BE2C (cell line): Measurements from ENCODE around the gene FOXD1.
A peak's percentile ranks its signal among the peaks of the same experiment; 100 is the strongest.

Experiments
- DNase-seq: peaks from one replicate; pipeline ENCODE4 v3.0.0-alpha.2; 2020
- H3K27me3 ChIP-seq: fragments of 250-450 bp; sonication (Bioruptor Pico); 2 replicates; pipeline ENCODE4 v1.5.1; 2020; ENCODE audit warnings: mild to moderate bottlenecking
- H3K36me3 ChIP-seq: fragments of 250-450 bp; sonication (Bioruptor Pico); 2 replicates; pipeline ENCODE4 v1.5.1; 2020; ENCODE audit warnings: mild to moderate bottlenecking
- H3K4me1 ChIP-seq: fragments of 250-450 bp; sonication (Bioruptor Pico); 2 replicates; pipeline ENCODE4 v1.5.1; 2020
- H3K4me3 ChIP-seq: 2 replicates; pipeline ENCODE4 v1.5.1; 2011; ENCODE audit warnings: low read depth, low read length
- H3K9me3 ChIP-seq: fragments of 250-450 bp; sonication (Bioruptor Pico); 2 replicates; pipeline ENCODE4 v1.5.1; 2020
- CTCF ChIP-seq: IDR thresholded peaks from 2 replicates; pipeline ENCODE4 v1.5.1; 2012; ENCODE audit warnings: mild to moderate bottlenecking, low read depth, low read length

Gene FOXD1

GRCh38 chr5:73424556-73424977 lies 24.0 kb downstream of the FOXD1 start:
- Histone ChIP-seq H3K4me1 (no peaks in the 10 kb centered on the region), H3K9me3 (no peaks in the 10 kb centered on the region), H3K27me3 (peaks cover 56% of the 10 kb centered on the region), H3K4me3 (no peak overlapping the region), H3K36me3 (no peaks in the 10 kb centered on the region)
- no peak for TF ChIP-seq CTCF
- no peak for DNase-seq

- TF ChIP-seq CTCF, result peak; percentile 9; the same call in 1 of the 2 replicates
- H3K4me1 ChIP-seq, result peaks cover 7% of the 10 kb centered on the region
- no peak overlapping the region for H3K4me3 ChIP-seq
- H3K9me3 ChIP-seq, result no peaks in the 10 kb centered on the region
- H3K27me3 ChIP-seq, result peaks cover 76% of the 10 kb centered on the region
- no peaks in the 10 kb centered on the region for H3K36me3 ChIP-seq
- DNase-seq, result no peak
Observed at GRCh38 chr5:73422164-73422563, 26.4 kb downstream of the FOXD1 start.

GRCh38 chr5:73420666-73421065 lies 27.9 kb downstream of the FOXD1 start:
- peaks cover 77% of the 10 kb centered on the region for H3K27me3 ChIP-seq
- no peak for DNase-seq
- no peaks in the 10 kb centered on the region for H3K36me3 ChIP-seq

GRCh38 chr5:73419465-73420390 lies 28.8 kb downstream of the FOXD1 start:
- TF ChIP-seq CTCF, result no peak
- Histone ChIP-seq H3K4me3 (0 out of 2 replicates have a peak overlapping the region, but pooled peaks have one; percentile 4), H3K4me1 (peaks cover 7% of the 10 kb centered on the region), H3K27me3 (peaks cover 78% of the 10 kb centered on the region), H3K36me3 (no peaks in the 10 kb centered on the region), H3K9me3 (no peaks in the 10 kb centered on the region)
- peak; percentile 33 for DNase-seq

More at GRCh38 chr5:73420666-73421065, 27.9 kb downstream of the FOXD1 start:
- Histone ChIP-seq H3K4me1 (peaks cover 7% of the 10 kb centered on the region), H3K4me3 (no peak overlapping the region), H3K9me3 (no peaks in the 10 kb centered on the region)
- no peak for TF ChIP-seq CTCF

- peaks cover 80% of the 10 kb centered on the region for H3K27me3 ChIP-seq
- no peak for TF ChIP-seq CTCF
Observed at GRCh38 chr5:73419117-73419464, 29.5 kb downstream of the FOXD1 start.

GRCh38 chr5:73418244-73418691 lies 30.3 kb downstream of the FOXD1 start:
- Histone ChIP-seq H3K4me3 (no peak overlapping the region), H3K4me1 (peaks cover 7% of the 10 kb centered on the region), H3K27me3 (peaks cover 76% of the 10 kb centered on the region), H3K36me3 (no peaks in the 10 kb centered on the region), H3K9me3 (no peaks in the 10 kb centered on the region)
- no peak for DNase-seq
- TF ChIP-seq CTCF, result no peak

More at GRCh38 chr5:73419117-73419464, 29.5 kb downstream of the FOXD1 start:
- no peak for DNase-seq
- no peak overlapping the region for H3K4me3 ChIP-seq
- no peaks in the 10 kb centered on the region for H3K9me3 ChIP-seq
- H3K36me3 ChIP-seq, result no peaks in the 10 kb centered on the region
- H3K4me1 ChIP-seq, result peaks cover 7% of the 10 kb centered on the region
